ENCODE measurements around the gene MCC.

DNA sequence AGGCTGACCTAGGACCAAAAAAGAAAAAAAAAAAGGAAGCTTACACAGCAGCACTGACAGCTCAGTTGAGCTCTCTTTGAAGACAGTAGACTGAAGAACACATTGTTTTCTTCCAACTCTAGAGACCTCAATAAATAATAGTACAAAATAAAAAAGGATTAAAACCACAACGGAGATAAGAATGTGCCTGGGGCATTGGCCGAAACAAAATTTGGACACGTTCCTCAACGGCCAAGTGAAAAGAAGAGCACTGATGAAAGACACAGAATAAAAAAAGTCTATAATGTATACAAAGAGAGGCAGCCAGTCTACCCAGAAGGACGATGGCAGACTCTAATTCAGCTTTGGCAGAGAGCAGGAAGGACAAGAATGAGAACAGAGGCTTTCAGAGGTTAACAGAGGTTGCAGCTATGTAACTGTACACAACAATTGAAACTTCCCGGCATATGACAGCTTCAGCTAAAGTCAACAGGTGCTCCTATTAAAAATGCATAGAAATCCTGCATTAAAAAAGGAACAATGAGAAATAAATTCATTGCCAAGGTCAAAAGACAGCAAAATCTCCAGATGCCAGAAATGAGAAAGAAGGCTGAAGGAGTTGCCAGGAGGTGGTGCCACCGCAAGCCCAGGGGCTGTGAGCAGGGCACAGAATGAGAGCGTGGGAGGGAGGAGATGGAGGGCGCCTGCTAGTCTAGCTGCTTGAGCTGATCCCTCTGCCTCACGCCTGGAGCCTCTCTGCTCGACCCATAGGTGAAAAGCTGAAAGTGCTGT lies 397.7 kb downstream of the MCC start:
- TF ChIP-seq, protein P1, sequence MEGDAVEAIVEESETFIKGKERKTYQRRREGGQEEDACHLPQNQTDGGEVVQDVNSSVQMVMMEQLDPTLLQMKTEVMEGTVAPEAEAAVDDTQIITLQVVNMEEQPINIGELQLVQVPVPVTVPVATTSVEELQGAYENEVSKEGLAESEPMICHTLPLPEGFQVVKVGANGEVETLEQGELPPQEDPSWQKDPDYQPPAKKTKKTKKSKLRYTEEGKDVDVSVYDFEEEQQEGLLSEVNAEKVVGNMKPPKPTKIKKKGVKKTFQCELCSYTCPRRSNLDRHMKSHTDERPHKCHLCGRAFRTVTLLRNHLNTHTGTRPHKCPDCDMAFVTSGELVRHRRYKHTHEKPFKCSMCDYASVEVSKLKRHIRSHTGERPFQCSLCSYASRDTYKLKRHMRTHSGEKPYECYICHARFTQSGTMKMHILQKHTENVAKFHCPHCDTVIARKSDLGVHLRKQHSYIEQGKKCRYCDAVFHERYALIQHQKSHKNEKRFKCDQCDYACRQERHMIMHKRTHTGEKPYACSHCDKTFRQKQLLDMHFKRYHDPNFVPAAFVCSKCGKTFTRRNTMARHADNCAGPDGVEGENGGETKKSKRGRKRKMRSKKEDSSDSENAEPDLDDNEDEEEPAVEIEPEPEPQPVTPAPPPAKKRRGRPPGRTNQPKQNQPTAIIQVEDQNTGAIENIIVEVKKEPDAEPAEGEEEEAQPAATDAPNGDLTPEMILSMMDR (IDR thresholded peaks at IDR 0.05): no peak
- TF ChIP-seq POLR2AphosphoS5 (IDR thresholded peaks at IDR 0.05): no peak
- TF ChIP-seq POLR2A (IDR thresholded peaks at IDR 0.05): no peak
- no peak for TF ChIP-seq EP300 (IDR thresholded peaks at IDR 0.05)

Data from upper lobe of left lung (tissue), 4 donors.